PC-3 (cell line): ENCODE measurements around the gene CMTM6. TPM values are rescaled to one million over a fixed set of nuclear protein-coding genes. Genes with fewer than 3 reads are reported as not detected.

Source experiments
- ATAC-seq: fragments of 200-7000 bp; cut with Tn5 transposase; 2 replicates; pipeline ENCODE4 v1.9.1; 2020; ENCODE audit warnings: mild to moderate bottlenecking, moderate library complexity
- BruUV-seq: library from RNA; stranded (reverse); fragments of 400-500 nt; replicated peaks from 2 replicates; lab custom pipeline; 2021; lab: Mats Ljungman, UMichigan
- CTCF ChIA-PET: fragments of 300-600 bp; sonication (Branson Sonifier 250); formaldehyde crosslinking; loops from one replicate; lab custom pipeline; 2022; ENCODE audit warnings: antibody characterized with exemption; lab: Charles Lee
- POLR2A ChIA-PET: fragments of 300-600 bp; sonication (Branson Sonifier 250); formaldehyde crosslinking; loops from one replicate; lab custom pipeline; 2022; ENCODE audit warnings: antibody characterized with exemption; ENCODE audit not compliant: unreplicated experiment; lab: Charles Lee
- DNase-seq: peaks from one replicate; pipeline ENCODE4 v3.0.0-alpha.2; 2015
- H2AFZ ChIP-seq: fragments of 300-600 bp; sonication (generic); 2 replicates; pipeline ENCODE4 v1.6.0; 2016; ENCODE audit warnings: antibody characterized with exemption, low read length
- H3F3A ChIP-seq: fragments of 300-600 bp; sonication (generic); one replicate; pipeline ENCODE4 v1.6.0; 2017; ENCODE audit warnings: antibody characterized with exemption, low read length, control low read depth, mild to moderate bottlenecking; ENCODE audit not compliant: unreplicated experiment
- H3K27ac ChIP-seq: fragments of 300-600 bp; sonication (generic); 2 replicates; pipeline ENCODE4 v1.5.1; 2016; ENCODE audit warnings: mild to moderate bottlenecking, low read length
- H3K27me3 ChIP-seq: fragments of 300-600 bp; sonication (generic); 2 replicates; pipeline ENCODE4 v1.6.1; 2016; ENCODE audit warnings: low read length, mixed read lengths
- H3K36me3 ChIP-seq: fragments of 300-600 bp; sonication (generic); 2 replicates; pipeline ENCODE4 v1.6.1; 2016; ENCODE audit warnings: low read depth, mixed run types, low read length, mixed read lengths
- H3K4me1 ChIP-seq: fragments of 300-600 bp; sonication (generic); 2 replicates; pipeline ENCODE4 v1.5.1; 2016; ENCODE audit warnings: low read length; ENCODE audit not compliant: insufficient read depth
- H3K4me2 ChIP-seq: fragments of 300-600 bp; sonication (generic); 2 replicates; pipeline ENCODE4 v1.6.0; 2016; ENCODE audit warnings: low read length
- H3K4me3 ChIP-seq: fragments of 300-600 bp; sonication (generic); 2 replicates; pipeline ENCODE4 v1.5.1; 2016; ENCODE audit warnings: mild to moderate bottlenecking, low read length, mixed read lengths
- H3K79me2 ChIP-seq: fragments of 300-600 bp; sonication (generic); 2 replicates; pipeline ENCODE4 v1.6.1; 2017; ENCODE audit warnings: low read length, mixed read lengths
- H3K9ac ChIP-seq: fragments of 300-600 bp; sonication (generic); 2 replicates; pipeline ENCODE4 v1.6.0; 2016; ENCODE audit warnings: mild to moderate bottlenecking, low read length
- H3K9me2 ChIP-seq: fragments of 300-600 bp; sonication (generic); replicated peaks from 2 replicates; pipeline ENCODE4 v1.6.1; 2016; ENCODE audit warnings: mixed run types, low read length, mixed read lengths
- H3K9me3 ChIP-seq: fragments of 300-600 bp; sonication (generic); 2 replicates; pipeline ENCODE4 v1.6.1; 2016; ENCODE audit warnings: low read length, mixed read lengths
- H4K20me1 ChIP-seq: fragments of 300-600 bp; sonication (generic); 2 replicates; pipeline ENCODE4 v1.6.1; 2016; ENCODE audit warnings: low read length, mixed read lengths
- EZH2 ChIP-seq: fragments of 300-600 bp; sonication (generic); IDR thresholded peaks from one replicate; pipeline ENCODE4 v1.6.1; 2017; ENCODE audit warnings: antibody characterized with exemption, mild to moderate bottlenecking, low read length; ENCODE audit not compliant: unreplicated experiment
- EZH2phosphoT487 ChIP-seq: fragments of 300-600 bp; sonication (generic); IDR thresholded peaks from 2 replicates; pipeline ENCODE4 v1.6.1; 2018; ENCODE audit warnings: mild to moderate bottlenecking, antibody characterized with exemption, low read length, borderline replicate concordance
- intact Hi-C: fragments of 100-400 bp; cut with micrococcal nuclease; formaldehyde crosslinking; loops from 2 replicates; pipeline ENCODE4 v1.9.0; 2023
- total RNA-seq: library from RNA; depleted of rRNA; stranded (reverse); fragments of >200 nt; gene quantifications from 2 replicates; pipeline ENCODE4 v1.2.3, GENCODE V29; 2014
- TF ChIP-seq, protein P1 (sequence below): fragments of 300-600 bp; sonication (generic); conservative IDR thresholded peaks from 2 replicates; pipeline ENCODE4 v1.5.1; 2017; ENCODE audit warnings: antibody characterized with exemption, low read depth, mild to moderate bottlenecking, low read length

CMTM6 gene
- total RNA-seq, 1 experiment from 2014 or later: 67.4 TPM

DNA sequence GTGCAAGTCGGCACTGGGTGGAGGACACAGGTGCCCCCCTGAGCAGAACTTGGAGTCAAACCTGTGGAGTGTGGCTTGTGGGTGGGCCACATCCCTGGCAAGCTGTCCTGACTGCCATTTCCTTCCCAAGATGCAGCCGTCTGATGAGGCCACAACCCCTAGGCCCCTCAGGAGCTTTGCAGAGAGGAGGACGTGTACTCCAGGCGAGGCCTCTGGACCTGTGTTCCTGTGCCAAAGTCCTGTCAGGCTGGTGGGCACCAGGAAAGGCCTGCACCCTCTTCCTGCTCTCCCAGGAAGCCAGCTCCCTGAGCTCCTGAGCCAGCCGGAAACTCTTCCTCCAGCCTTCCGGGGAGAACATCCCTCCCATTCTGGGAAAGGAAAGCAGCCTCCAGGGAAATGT, 48.5 kb downstream of the CMTM6 start:
- H3K4me2 ChIP-seq: no peak overlapping the region
- BruUV-seq: no TSS peak
- H3K9me2 ChIP-seq: no peaks in the 10 kb centered on the region
- peaks cover 42% of the 10 kb centered on the region for H3K36me3 ChIP-seq
- no peaks in the 10 kb centered on the region for H3F3A ChIP-seq
- POLR2A ChIA-PET: no interaction called here
- TF ChIP-seq, protein P1, sequence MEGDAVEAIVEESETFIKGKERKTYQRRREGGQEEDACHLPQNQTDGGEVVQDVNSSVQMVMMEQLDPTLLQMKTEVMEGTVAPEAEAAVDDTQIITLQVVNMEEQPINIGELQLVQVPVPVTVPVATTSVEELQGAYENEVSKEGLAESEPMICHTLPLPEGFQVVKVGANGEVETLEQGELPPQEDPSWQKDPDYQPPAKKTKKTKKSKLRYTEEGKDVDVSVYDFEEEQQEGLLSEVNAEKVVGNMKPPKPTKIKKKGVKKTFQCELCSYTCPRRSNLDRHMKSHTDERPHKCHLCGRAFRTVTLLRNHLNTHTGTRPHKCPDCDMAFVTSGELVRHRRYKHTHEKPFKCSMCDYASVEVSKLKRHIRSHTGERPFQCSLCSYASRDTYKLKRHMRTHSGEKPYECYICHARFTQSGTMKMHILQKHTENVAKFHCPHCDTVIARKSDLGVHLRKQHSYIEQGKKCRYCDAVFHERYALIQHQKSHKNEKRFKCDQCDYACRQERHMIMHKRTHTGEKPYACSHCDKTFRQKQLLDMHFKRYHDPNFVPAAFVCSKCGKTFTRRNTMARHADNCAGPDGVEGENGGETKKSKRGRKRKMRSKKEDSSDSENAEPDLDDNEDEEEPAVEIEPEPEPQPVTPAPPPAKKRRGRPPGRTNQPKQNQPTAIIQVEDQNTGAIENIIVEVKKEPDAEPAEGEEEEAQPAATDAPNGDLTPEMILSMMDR: no peak
- no peak for TF ChIP-seq EZH2phosphoT487
- TF ChIP-seq EZH2: no peak
- no peaks in the 10 kb centered on the region for H4K20me1 ChIP-seq
- H2AFZ ChIP-seq: no peak overlapping the region
- H3K4me1 ChIP-seq: no peaks in the 10 kb centered on the region
- H3K4me3 ChIP-seq: no peak overlapping the region
- DNase-seq (no peak), ATAC-seq (no peak)
- H3K9ac ChIP-seq: no peak overlapping the region
- H3K79me2 ChIP-seq: no peaks in the 10 kb centered on the region
- CTCF ChIA-PET: interaction anchor here (1.0 kb wide), 1 partner anchor 14 kb away, joined by 5 read pairs; no protein-coding TSS in a partner anchor
- no peaks in the 10 kb centered on the region for H3K9me3 ChIP-seq
- intact Hi-C loops: no loop called here
- H3K27ac ChIP-seq: no peak overlapping the region
- no peaks in the 10 kb centered on the region for H3K27me3 ChIP-seq

DNA sequence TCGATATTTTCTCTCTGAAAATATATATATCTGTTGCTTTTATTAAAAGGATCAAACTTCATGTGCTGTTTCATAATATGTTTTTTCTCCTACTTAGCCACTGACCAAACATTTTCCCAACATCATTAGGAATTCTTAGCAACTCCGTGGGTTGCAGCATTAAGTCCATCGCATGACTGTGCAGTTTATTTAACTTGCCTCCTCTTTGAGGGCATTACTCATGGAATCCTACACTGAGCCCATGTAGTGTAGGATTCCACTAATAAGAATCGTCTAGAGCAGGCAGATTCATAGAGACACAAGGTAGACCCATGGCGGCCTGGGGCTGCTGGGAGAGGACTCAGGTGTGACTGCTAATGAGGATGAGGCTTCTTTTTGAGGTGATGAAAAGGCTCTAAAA, 49.3 kb downstream of the CMTM6 start:
- no TSS peak for BruUV-seq
- CTCF ChIA-PET: no interaction called here
- Histone ChIP-seq H3K27me3 (no peaks in the 10 kb centered on the region), H3K4me2 (no peak overlapping the region), H3K9me3 (no peaks in the 10 kb centered on the region), H2AFZ (no peak overlapping the region), H3K27ac (no peak overlapping the region), H3F3A (no peaks in the 10 kb centered on the region), H4K20me1 (no peaks in the 10 kb centered on the region), H3K79me2 (no peaks in the 10 kb centered on the region), H3K4me1 (no peaks in the 10 kb centered on the region), H3K9me2 (no peaks in the 10 kb centered on the region), H3K36me3 (peaks cover 41% of the 10 kb centered on the region), H3K9ac (no peak overlapping the region), H3K4me3 (no peak overlapping the region)
- ATAC-seq (peak; percentile 26; the same call in 1 of the 2 replicates), DNase-seq (no peak)
- POLR2A ChIA-PET: no interaction called here
- TF ChIP-seq, protein P1: no peak
- TF ChIP-seq EZH2phosphoT487 (no peak), EZH2 (no peak)
- intact Hi-C loops: no loop called here

DNA sequence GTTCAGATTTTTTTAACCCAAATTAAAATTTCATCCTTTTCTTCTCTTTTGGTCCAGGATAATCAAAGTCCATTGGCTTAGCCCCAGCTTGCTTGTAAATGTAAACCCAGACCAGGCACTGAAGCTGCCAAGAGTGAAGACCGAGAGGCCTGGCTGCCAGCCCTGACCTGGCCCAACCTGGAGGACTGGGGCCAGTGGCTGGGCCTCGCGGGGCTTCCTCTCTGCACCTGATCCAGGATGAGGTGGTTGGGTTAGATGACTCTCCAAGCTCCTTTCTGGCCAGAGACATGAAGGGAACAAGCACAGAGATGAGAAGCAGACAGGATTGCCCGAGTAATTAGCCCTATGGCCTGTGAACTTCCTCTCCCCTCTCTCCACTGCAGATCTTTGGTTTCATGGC, 50.6 kb downstream of the CMTM6 start:
- no peak overlapping the region for H2AFZ ChIP-seq
- peaks cover 35% of the 10 kb centered on the region; the same call in 1 of the 2 replicates for H3K36me3 ChIP-seq
- POLR2A ChIA-PET: no interaction called here
- H3K4me1 ChIP-seq: no peaks in the 10 kb centered on the region
- no peaks in the 10 kb centered on the region for H3K27me3 ChIP-seq
- peaks cover 4% of the 10 kb centered on the region for H3K79me2 ChIP-seq
- no peaks in the 10 kb centered on the region for H3F3A ChIP-seq
- ATAC-seq (no peak), DNase-seq (no peak)
- H4K20me1 ChIP-seq: no peaks in the 10 kb centered on the region
- H3K9ac ChIP-seq: no peak overlapping the region
- intact Hi-C loops: no loop called here
- no peaks in the 10 kb centered on the region for H3K9me3 ChIP-seq
- no peaks in the 10 kb centered on the region for H3K9me2 ChIP-seq
- H3K4me3 ChIP-seq: no peak overlapping the region
- no peak for TF ChIP-seq EZH2phosphoT487
- TF ChIP-seq, protein P1: no peak
- TF ChIP-seq EZH2: no peak
- no peak overlapping the region for H3K4me2 ChIP-seq
- BruUV-seq: no TSS peak
- CTCF ChIA-PET: no interaction called here
- no peak overlapping the region for H3K27ac ChIP-seq
